K562 (cell line): ENCODE measurements around the gene WWOX. TPM values are rescaled to one million over a fixed set of nuclear protein-coding genes. Genes with fewer than 3 reads are reported as not detected.

ENCODE experiments used
- ATAC-seq: fragments of 200-7000 bp; cut with Tn5 transposase; 3 replicates; pipeline ENCODE4 v1.9.1; 2020; ENCODE audit warnings: moderate library complexity
- BruUV-seq: library from RNA; stranded (reverse); fragments of 400-500 nt; replicated peaks from 2 replicates; lab custom pipeline; 2021; lab: Mats Ljungman, UMichigan
- CTCF ChIA-PET: fragments of 300-600 bp; formaldehyde crosslinking; extraction: SDS; loops from one replicate; lab custom pipeline; 2021; ENCODE audit warnings: low intra/inter-chr PET ratio; lab: Yijun Ruan, JAX
- POLR2A ChIA-PET: fragments of 300-600, 350-650 bp; sonication (Branson Sonifier 250); formaldehyde crosslinking; extraction: SDS; loops from one replicate; lab custom pipeline; 2021; ENCODE audit warnings: antibody characterized with exemption, inconsistent platforms; lab: Yijun Ruan, JAX
- DNase-seq, 4 experiments: peaks; one replicate each; pipeline versions ENCODE4 v3.0.0 to v3.0.0-alpha.2; 2011 to 2018; ENCODE audit warnings: low spot score in 3 of 4, mixed read lengths in 3 of 4; ENCODE audit errors: extremely low read depth in 1 of 4
- FAIRE-seq: peaks from 2 replicates; lab custom pipeline; 2011; peaks lifted over from hg19 to GRCh38; lab: Jason Lieb, UNC
- H2AFZ ChIP-seq: 2 replicates; pipeline ENCODE4 v1.6.0; 2011; ENCODE audit warnings: low read depth, low read length, control low read depth, inconsistent platforms
- H3K27ac ChIP-seq: fragments of 200-600 bp; 3 replicates; pipeline ENCODE4 v1.8.0; 2011; ENCODE audit warnings: low read depth, mild to moderate bottlenecking, control low read depth, inconsistent platforms, low read length, moderate library complexity, mixed read lengths; ENCODE audit errors: extremely low read depth
- H3K27me3 ChIP-seq, 2 experiments: fragments of 300-600 bp in 1 of 2; 2 replicates in 1 of 2; 3 replicates in 1 of 2; pipeline versions ENCODE4 v1.6.0 to v1.8.0; 2011; ENCODE audit warnings: inconsistent platforms in 2 of 2, low read length in 2 of 2, mild to moderate bottlenecking in 1 of 2, mixed read lengths in 1 of 2, moderate library complexity in 1 of 2; ENCODE audit not compliant: control insufficient read depth in 2 of 2, insufficient read depth in 2 of 2
- H3K36me3 ChIP-seq: fragments of 300-600 bp; 3 replicates; pipeline ENCODE4 v1.8.0; 2011; ENCODE audit warnings: mild to moderate bottlenecking, low read length, inconsistent platforms; ENCODE audit not compliant: control insufficient read depth, insufficient read depth
- H3K4me1 ChIP-seq, 2 experiments: fragments of 200-600 bp in 1 of 2; replicated peaks in 1 of 2; 2 replicates in 1 of 2; 3 replicates in 1 of 2; pipeline versions ENCODE4 v1.5.1 to v1.8.0; 2011; ENCODE audit warnings: inconsistent platforms in 2 of 2, low read length in 2 of 2, mild to moderate bottlenecking in 1 of 2, mixed read lengths in 1 of 2, moderate library complexity in 1 of 2; ENCODE audit not compliant: control insufficient read depth in 2 of 2, insufficient read depth in 2 of 2
- H3K4me2 ChIP-seq: 2 replicates; pipeline ENCODE4 v1.6.1; 2011; ENCODE audit warnings: low read length, control low read depth, inconsistent platforms, mixed read lengths; ENCODE audit not compliant: insufficient read depth
- H3K4me3 ChIP-seq: fragments of 200-600 bp; sonication (generic), shearing (Covaris generic); 2 replicates; pipeline ENCODE4 v1.5.1; 2016; ENCODE audit warnings: control low read depth, inconsistent platforms
- H3K79me2 ChIP-seq: fragments of 200-600 bp; 3 replicates; pipeline ENCODE4 v1.8.0; 2011; ENCODE audit warnings: low read length, inconsistent platforms; ENCODE audit not compliant: control insufficient read depth, insufficient read depth
- H3K9ac ChIP-seq, 2 experiments: 2 replicates each; pipeline versions ENCODE4 v1.6.0 to v1.6.1; 2011; ENCODE audit warnings: low read depth in 2 of 2, low read length in 2 of 2, control low read depth in 1 of 2, inconsistent platforms in 1 of 2, mild to moderate bottlenecking in 1 of 2, mixed read lengths in 1 of 2; ENCODE audit not compliant: insufficient read depth in 1 of 2
- H3K9me1 ChIP-seq: one replicate; pipeline ENCODE4 v1.6.0; 2011; ENCODE audit warnings: inconsistent platforms, mild to moderate bottlenecking, low read length, moderate library complexity; ENCODE audit not compliant: control insufficient read depth, insufficient read depth
- H3K9me3 ChIP-seq: replicated peaks from 2 replicates; pipeline ENCODE4 v1.5.1; 2011; ENCODE audit warnings: low read depth, low read length, inconsistent platforms; ENCODE audit not compliant: control insufficient read depth, insufficient read depth
- H4K20me1 ChIP-seq: replicated peaks from 2 replicates; pipeline ENCODE4 v1.6.1; 2011; ENCODE audit warnings: low read length, inconsistent platforms, mixed read lengths; ENCODE audit not compliant: control insufficient read depth, insufficient read depth
- ARNT ChIP-seq, 2 experiments: fragments of 450-650 bp; IDR thresholded peaks; 2 replicates each; pipeline ENCODE4 v1.6.1; 2016; ENCODE audit warnings: mild to moderate bottlenecking in 1 of 2
- BRD9 ChIP-seq: fragments of 450-650 bp; IDR thresholded peaks from 2 replicates; pipeline ENCODE4 v1.6.1; 2018; ENCODE audit warnings: low read depth; ENCODE audit not compliant: partially characterized antibody
- BRF2 ChIP-seq: IDR thresholded peaks from 3 replicates; pipeline ENCODE4 v1.6.1; 2011; ENCODE audit warnings: borderline replicate concordance, mild to moderate bottlenecking; ENCODE audit not compliant: insufficient read length, insufficient read depth
- CBFA2T3 ChIP-seq: fragments of 450-650 bp; IDR thresholded peaks from 2 replicates; pipeline ENCODE4 v1.6.1; 2017
- COPS2 ChIP-seq: fragments of 450-650 bp; conservative IDR thresholded peaks from 2 replicates; pipeline ENCODE4 v1.6.1; 2016; ENCODE audit warnings: mild to moderate bottlenecking, moderate library complexity
- CREB1 ChIP-seq, 2 experiments: sonication (generic) in 1 of 2; formaldehyde crosslinking in 1 of 2; IDR thresholded peaks; 2 replicates each; pipeline versions ENCODE4 v1.6.1 to v1.8.0; 2012 to 2022; ENCODE audit warnings: inconsistent platforms in 1 of 2, mild to moderate bottlenecking in 1 of 2, missing genetic modification reagents in 1 of 2, moderate library complexity in 1 of 2
- CSDE1 ChIP-seq, 2 experiments: fragments of 450-650 bp; IDR thresholded peaks; 2 replicates each; pipeline ENCODE4 v1.6.1; 2016; ENCODE audit warnings: mild to moderate bottlenecking in 1 of 2
- DACH1 ChIP-seq: fragments of 450-650 bp; IDR thresholded peaks from 2 replicates; pipeline ENCODE4 v1.6.1; 2018; ENCODE audit not compliant: partially characterized antibody
- MBD2 ChIP-seq: sonication (generic); IDR thresholded peaks from 2 replicates; pipeline ENCODE4 v1.6.1; 2016; ENCODE audit warnings: low read depth, borderline replicate concordance
- PCBP1 ChIP-seq: fragments of 200-400 bp; formaldehyde crosslinking; IDR thresholded peaks from 2 replicates; pipeline ENCODE4 v1.6.1; 2018; ENCODE audit warnings: mild to moderate bottlenecking, low read depth, low read length; ENCODE audit not compliant: poor library complexity, severe bottlenecking
- POLR2AphosphoS2 ChIP-seq: IDR thresholded peaks from 2 replicates; pipeline ENCODE4 v1.6.1; 2012; ENCODE audit warnings: low read length, improper control_type of control experiment
- SLC30A9 ChIP-seq: fragments of 250-450 bp; sonication (Bioruptor Pico); IDR thresholded peaks from 2 replicates; pipeline ENCODE4 v1.8.0; 2022; ENCODE audit warnings: mild to moderate bottlenecking, moderate library complexity
- STAT5A ChIP-seq: IDR thresholded peaks from 2 replicates; pipeline ENCODE4 v1.6.1; 2012; ENCODE audit warnings: low read length, inconsistent platforms, borderline replicate concordance
- TBP ChIP-seq: optimal IDR thresholded peaks from 2 replicates; pipeline ENCODE3; 2011; ENCODE audit warnings: low read depth, low read length, improper control_type of control experiment
- ZNF77 ChIP-seq: fragments of 250-450 bp; sonication (Bioruptor Pico); IDR thresholded peaks from 2 replicates; pipeline ENCODE4 v1.5.0; 2020
- WGBS: fragments of 100-300 bp; shearing (Covaris generic); methylation state at CpG from one replicate; pipeline ENCODE4 v1.1.6; 2016; ENCODE audit warnings: low coverage, mixed read lengths; ENCODE audit not compliant: insufficient coverage; ENCODE audit errors: missing lambda C conversion rate; 5-methylcytosine and 5-hydroxymethylcytosine counted together
- in situ Hi-C: fragments of 300-500 bp; cut with MboI; formaldehyde crosslinking; loops from 4 replicates; pipeline ENCODE4 v1.15.0; 2018; ENCODE audit warnings: inconsistent platforms, mixed read lengths
- intact Hi-C: fragments of 100-400 bp; cut with micrococcal nuclease; formaldehyde crosslinking; loops from 2 replicates; pipeline ENCODE4 v1.14.2; 2022
- polyA plus RNA-seq, 8 experiments: library from polyadenylated mRNA; depleted of rRNA in 4 of 8; stranded (reverse) in 5 of 8; unstranded in 3 of 8; fragments of >200 nt; fragmentation: Nextera tagmentation in 2 of 8; fragmentation: Illumina TruSeq in 1 of 8; extraction: Ambion mirVana in 2 of 8; extraction: Trizol in 1 of 8; gene quantifications; 2 replicates each; pipeline versions ENCODE4 v1.2.1 to v1.2.3, GENCODE V29; 2011 to 2014; ENCODE audit warnings: inconsistent platforms in 1 of 8, missing spikeins in 1 of 8
- total RNA-seq, 7 experiments: library from RNA; depleted of rRNA in 6 of 7; stranded (reverse); fragments of >200 nt in 6 of 7; fragmentation: Illumina TruSeq in 2 of 7; extraction: Trizol in 2 of 7; gene quantifications; 2 replicates each; pipeline versions ENCODE4 v1.2.1 to v1.2.3, GENCODE V29; 2011 to 2021; ENCODE audit warnings: low replicate concordance in 1 of 7

WWOX gene
- total and polyA plus RNA-seq, 9 of the 15 experiments (the other 6 are each of a cell fraction or from before 2014, with no cell fraction given): 1.6 to 22.7 (median 8.1) TPM

DNA sequence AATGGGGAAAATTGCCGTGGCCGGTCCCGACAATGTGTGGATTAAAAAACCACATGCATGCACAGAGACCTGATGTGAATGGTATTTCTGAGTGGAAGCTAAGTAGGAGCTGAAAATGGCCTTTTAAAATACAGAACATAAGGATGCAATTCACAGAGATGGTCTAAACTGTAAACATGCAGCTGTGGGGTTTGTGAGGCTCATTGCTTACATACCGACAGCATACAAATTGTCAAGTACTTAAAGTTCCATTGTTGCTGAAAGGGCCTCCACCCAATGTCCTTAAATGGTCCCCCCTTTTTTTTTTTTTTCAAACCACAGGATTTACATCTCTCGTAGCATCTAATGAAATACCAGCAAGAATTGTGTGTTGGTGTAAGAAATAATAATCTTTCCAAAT, 977.9 kb downstream of the WWOX start:
- no peaks in the 10 kb centered on the region for H3K9me3 ChIP-seq
- H3K4me3 ChIP-seq: no peak overlapping the region
- 1% methylated on average over 5 of the region's 5 CpGs for WGBS
- H3K9me1 ChIP-seq: no peaks in the 10 kb centered on the region
- CTCF ChIA-PET: no interaction called here
- POLR2A ChIA-PET: no interaction called here
- no peak for DNase-seq
- no peaks in the 10 kb centered on the region for H3K4me1 ChIP-seq
- in situ Hi-C loops: no loop called here
- H2AFZ ChIP-seq: no peak overlapping the region
- TF ChIP-seq CBFA2T3: no peak
- no peak for TF ChIP-seq STAT5A
- TF ChIP-seq PCBP1: no peak
- no peak for TF ChIP-seq DACH1
- no peak for TF ChIP-seq POLR2AphosphoS2
- TF ChIP-seq CSDE1 (IDR thresholded peaks at IDR 0.05): no peak
- no peak for TF ChIP-seq BRF2
- no peak for TF ChIP-seq ARNT (IDR thresholded peaks at IDR 0.05)
- no peak for TF ChIP-seq TBP
- no peak for TF ChIP-seq COPS2
- TF ChIP-seq MBD2: no peak
- no peak for TF ChIP-seq BRD9
- no peak for TF ChIP-seq SLC30A9 (CRISPR knock-in tag)
- TF ChIP-seq CREB1 (IDR thresholded peaks at IDR 0.05): no peak
- no peak for TF ChIP-seq CREB1 (CRISPR knock-in tag; IDR thresholded peaks at IDR 0.05)
- TF ChIP-seq ZNF77: no peak
- ATAC-seq: no peak
- H3K27me3 ChIP-seq: peaks cover 18 to 19% of the 10 kb centered on the region in 2 experiments; a peak in 4 of 5 replicates
- intact Hi-C loops: no loop called here
- H3K36me3 ChIP-seq: no peaks in the 10 kb centered on the region
- no TSS peak for BruUV-seq
- FAIRE-seq: no peak
- H3K4me2 ChIP-seq: no peak overlapping the region
- H4K20me1 ChIP-seq: no peaks in the 10 kb centered on the region
- H3K9ac ChIP-seq: no peak overlapping the region
- H3K79me2 ChIP-seq: no peaks in the 10 kb centered on the region
- H3K27ac ChIP-seq: no peak overlapping the region
